Upper lobe of left lung (tissue), 4 donors: ENCODE measurements around the gene CCZ1B.
"Not testable (repeated sequence)": the region's sequence is repeated elsewhere in the genome, so short reads cannot be mapped to it uniquely, and the experiment has no call there.

ENCODE experiments used
- POLR2A ChIP-seq, 4 donors: fragments of 450-650 bp; IDR thresholded peaks; one replicate each; pipeline ENCODE4 v1.5.1; 2016 to 2017; ENCODE audit warnings: antibody characterized with exemption in 4 of 4, mild to moderate bottlenecking in 2 of 4
- POLR2AphosphoS5 ChIP-seq, 2 donors: sonication (generic); formaldehyde crosslinking; IDR thresholded peaks; one replicate each; pipeline ENCODE4 v1.5.1; 2017; ENCODE audit warnings: antibody characterized with exemption in 2 of 2
- TF ChIP-seq, protein P1 (sequence below), 6 experiments: fragments of 450-650 bp in 4 of 6; fragments of 200-600 bp in 2 of 6; sonication (generic) in 2 of 6; IDR thresholded peaks; one replicate each; pipeline ENCODE4 v1.5.1; 2016 to 2019; ENCODE audit warnings: antibody characterized with exemption in 6 of 6

GRCh38 chr7:6854747-6855562 lies 28.9 kb upstream of the CCZ1B start:
- TF ChIP-seq, protein P1, sequence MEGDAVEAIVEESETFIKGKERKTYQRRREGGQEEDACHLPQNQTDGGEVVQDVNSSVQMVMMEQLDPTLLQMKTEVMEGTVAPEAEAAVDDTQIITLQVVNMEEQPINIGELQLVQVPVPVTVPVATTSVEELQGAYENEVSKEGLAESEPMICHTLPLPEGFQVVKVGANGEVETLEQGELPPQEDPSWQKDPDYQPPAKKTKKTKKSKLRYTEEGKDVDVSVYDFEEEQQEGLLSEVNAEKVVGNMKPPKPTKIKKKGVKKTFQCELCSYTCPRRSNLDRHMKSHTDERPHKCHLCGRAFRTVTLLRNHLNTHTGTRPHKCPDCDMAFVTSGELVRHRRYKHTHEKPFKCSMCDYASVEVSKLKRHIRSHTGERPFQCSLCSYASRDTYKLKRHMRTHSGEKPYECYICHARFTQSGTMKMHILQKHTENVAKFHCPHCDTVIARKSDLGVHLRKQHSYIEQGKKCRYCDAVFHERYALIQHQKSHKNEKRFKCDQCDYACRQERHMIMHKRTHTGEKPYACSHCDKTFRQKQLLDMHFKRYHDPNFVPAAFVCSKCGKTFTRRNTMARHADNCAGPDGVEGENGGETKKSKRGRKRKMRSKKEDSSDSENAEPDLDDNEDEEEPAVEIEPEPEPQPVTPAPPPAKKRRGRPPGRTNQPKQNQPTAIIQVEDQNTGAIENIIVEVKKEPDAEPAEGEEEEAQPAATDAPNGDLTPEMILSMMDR (IDR thresholded peaks at IDR 0.05), result not testable (repeated sequence)
- not testable (repeated sequence) for TF ChIP-seq POLR2AphosphoS5, POLR2A (IDR thresholded peaks at IDR 0.05)
